ENCODE data around the gene TFPT.
A peak's percentile ranks its signal among the peaks of the same experiment; 100 is the strongest.

TFPT gene

DNA sequence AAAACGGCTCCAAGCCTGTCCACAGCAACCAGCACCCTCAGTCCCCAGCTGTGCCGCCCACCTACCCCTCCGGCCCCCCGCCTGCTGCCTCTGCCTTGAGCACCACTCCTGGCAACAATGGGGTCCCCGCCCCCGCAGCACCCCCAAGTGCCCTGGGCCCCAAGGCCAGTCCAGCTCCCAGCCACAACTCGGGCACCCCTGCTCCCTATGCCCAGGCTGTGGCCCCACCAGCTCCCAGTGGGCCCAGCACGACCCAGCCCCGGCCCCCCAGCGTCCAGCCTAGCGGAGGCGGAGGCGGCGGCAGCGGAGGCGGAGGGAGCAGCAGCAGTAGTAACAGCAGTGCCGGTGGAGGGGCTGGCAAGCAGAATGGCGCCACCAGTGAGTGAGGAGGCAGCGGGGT lies 32.7 kb upstream of the TFPT start:
- DNase-seq, result no peak

DNA sequence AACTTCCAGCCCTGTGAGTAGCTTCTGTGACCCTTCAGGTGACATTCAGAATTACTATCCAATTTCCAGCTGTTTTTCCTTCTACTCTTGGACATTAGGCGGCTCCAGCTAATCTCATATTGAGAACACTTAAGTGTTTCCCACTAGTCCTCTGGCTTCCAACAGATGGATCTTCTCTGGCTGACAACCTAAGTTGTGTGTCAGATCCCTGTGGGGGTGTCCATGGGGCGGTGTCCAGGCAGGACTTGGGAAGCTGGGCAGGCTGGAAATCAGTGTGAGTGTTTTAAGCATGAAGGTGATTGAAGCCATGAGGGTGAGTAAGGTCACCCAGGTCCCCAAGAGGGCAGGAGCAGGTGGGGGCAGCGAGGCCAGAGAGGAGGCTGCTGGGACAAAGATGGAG lies 32.2 kb upstream of the TFPT start:
- DNase-seq, result no peak

DNA sequence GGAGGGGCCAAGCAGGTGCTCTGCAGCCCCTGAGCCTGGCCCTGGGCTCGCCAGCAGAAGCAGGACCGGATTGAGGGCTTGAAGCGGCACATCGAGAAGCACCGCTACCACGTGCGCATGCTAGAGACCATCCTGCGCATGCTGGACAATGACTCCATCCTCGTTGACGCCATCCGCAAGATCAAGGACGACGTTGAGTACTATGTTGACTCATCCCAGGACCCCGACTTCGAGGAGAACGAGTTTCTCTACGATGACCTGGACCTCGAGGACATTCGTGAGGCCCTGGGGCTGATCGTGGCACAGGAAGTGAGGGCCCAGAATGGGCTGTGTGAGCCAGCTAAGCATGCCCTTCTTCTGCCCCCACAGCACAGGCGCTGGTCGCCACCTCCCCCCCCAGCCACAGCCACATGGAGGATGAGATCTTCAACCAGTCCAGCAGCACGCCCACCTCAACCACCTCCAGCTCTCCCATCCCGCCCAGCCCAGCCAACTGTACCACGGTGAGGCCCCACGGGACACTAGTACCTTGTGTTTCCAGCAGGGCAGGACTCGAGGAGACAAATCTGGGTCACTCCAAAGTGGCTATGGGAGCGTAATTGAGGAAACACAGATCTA lies 30.2 kb upstream of the TFPT start:
- no peak for DNase-seq

DNA sequence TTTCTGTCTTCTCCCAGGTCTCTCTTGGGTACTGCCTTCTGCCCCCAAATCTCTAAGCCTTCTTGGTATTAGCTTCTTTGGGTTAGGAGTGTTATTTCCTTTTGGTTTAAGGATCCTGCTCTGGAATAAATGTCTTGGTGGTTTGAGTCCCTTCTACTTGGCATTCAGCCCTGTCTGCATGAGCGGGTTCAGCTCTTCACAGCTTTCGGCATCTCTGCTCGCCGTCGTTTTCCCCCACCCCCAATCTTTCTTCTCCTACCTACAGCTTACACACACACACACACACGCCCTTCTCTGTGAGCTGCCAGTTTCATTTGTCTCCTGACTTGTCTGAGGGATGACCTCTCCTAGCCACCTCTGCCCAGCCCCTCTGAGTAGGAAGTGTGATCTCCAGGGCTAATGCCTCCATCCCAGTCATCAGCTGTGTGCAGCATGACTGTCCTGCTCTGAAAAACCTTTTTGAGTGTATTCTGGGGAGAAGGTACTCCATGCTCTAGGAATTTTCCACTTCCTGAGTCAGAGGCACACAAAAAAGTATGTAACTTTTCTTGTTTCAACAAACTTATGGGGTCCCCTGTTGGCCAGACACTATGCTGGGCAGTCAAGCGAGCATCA lies 26.8 kb upstream of the TFPT start:
- no peak for DNase-seq

DNA sequence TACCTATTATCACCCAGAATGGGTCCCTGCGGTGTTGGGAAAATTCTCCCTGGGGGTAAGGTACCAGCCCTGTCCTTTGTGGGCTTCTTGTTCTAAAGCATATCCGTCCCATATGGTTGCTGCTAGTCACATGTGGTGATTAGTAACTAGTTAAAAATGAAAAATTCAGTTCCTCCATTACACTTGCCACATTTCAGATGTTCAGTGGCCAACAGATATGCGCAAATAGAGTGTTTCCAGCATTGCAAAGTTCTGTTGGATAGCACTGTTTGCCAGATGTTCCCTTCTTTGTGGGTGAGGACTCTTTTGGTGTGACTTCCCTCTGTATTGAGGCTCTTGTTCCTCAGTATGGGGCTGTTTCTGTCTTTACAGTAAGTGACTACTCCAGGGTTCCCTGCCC lies 25.9 kb upstream of the TFPT start:
- DNase-seq, result no peak

DNA sequence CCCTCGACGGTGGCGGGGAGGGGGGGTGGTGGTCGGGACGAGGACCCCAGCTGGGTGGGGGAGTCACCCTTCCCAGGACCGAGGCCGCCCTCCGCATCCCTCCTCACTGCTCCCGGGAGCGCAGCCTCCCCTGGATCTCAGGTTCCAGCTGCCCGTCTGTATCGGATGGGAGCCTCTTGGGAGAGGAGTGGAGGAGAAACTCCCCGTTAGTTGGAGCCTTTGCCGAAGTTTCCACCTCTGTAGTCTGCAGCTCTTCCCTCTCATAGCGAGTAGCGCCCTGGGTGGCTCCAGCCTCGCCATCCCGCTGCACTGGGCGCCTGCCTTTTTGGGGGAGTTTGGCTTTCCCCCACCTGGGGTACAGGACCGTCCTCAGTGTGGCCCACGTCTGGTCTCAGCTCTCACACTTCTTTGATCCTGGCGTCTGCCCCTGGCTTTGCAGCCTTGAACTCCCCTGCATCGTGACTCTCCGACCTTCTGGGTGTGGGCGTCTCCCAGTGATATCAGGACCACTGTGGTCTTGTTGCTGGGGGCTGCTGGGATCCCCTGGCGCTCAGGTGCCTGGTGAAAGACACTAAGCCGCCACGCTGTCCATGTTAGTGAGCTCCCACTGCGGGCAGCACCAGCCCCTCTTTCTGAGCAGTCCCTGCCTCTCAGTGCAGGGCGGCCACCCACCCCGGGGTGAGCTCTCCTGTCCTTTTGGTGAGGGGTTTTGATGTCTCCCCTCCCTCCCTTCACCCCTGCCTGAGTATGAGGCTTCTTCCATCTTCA lies 23.2 kb upstream of the TFPT start:
- DNase-seq, result no peak

DNA sequence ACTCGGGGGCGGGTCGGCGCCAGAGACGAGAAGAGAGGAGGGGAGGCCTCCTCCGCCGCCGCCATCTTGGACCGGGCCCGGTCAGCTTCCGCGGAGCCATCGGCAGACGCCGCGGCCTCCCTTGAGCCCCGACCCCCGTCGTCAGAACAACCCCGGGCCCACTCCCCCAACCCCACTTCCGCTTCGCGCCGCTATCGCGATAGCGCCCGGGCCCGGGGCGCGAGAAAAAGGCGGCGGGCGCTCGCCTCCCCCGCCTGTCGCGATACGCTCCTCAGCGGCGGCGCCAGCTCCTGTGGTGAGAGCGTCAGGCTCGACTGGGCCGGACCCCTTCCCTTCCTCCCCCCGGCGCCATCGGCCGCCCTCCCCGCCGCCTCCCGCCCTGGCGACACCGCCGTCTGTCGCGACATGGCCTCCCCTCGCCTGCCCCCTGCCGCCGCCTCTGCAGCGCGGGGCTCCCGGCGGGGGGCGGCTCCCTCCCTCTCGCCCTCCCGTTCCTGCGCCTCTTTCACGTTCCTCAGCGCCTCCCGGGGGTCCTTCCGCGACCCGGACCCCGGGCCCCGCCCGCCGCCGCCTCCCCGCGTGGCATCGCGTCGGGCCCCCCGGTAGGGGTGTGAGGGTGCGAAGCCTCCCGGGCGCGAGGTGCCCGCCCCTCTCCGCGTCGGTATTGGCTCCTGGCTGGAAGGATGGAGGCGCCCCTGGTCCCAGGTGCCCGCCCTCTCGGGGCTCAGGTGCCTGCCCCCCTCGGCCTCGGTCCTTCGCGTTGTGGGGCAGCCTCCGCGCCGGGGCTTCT lies 22.4 kb upstream of the TFPT start, which contains the start of gene CNOT3:
TSS of gene CNOT3 (plus strand) at position 64 of the 790 bp plus-strand sequence. CDS start 5,217 bp downstream, outside the sequence.
- no peak for DNase-seq

DNA sequence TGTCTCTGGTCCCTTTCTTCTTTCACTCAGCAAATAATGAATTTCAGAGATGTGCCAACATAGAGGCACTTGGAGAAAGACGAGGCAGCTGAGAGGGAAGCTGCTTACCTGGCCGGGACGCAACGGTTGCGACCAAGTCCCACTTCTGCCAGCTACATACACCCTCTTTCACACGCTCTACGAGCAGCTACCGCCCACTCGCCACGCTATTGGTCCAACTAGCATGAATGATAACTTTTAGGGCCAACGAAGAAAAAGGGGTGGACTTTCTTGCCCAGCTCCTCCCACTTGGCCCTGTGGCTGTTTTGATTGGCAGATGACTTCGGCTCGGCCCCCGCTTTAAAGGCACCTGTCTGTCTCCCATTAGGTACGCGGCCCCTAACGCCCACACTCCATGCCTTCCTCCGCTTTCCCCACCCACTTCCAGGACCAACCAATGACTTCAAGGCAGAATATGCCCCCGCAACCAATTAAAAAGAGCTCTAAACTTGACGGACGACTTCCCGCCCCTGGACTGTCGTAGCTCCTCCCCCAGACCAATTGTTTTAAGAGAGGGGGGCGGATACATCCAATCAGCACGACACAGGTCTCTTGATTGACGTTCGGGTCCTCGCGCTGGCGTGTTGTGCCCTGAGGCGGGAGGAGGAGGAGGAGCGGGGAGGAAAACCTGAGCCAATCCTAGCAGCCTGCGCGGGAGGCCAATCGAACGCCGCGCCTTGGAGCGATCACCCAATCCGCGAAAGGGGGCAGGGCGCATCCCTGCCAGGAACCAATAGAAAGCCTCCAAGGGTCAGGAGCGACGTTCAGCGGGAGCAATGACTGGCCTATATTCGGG lies 21.6 kb upstream of the TFPT start:
- peak; percentile 98 for DNase-seq

DNA sequence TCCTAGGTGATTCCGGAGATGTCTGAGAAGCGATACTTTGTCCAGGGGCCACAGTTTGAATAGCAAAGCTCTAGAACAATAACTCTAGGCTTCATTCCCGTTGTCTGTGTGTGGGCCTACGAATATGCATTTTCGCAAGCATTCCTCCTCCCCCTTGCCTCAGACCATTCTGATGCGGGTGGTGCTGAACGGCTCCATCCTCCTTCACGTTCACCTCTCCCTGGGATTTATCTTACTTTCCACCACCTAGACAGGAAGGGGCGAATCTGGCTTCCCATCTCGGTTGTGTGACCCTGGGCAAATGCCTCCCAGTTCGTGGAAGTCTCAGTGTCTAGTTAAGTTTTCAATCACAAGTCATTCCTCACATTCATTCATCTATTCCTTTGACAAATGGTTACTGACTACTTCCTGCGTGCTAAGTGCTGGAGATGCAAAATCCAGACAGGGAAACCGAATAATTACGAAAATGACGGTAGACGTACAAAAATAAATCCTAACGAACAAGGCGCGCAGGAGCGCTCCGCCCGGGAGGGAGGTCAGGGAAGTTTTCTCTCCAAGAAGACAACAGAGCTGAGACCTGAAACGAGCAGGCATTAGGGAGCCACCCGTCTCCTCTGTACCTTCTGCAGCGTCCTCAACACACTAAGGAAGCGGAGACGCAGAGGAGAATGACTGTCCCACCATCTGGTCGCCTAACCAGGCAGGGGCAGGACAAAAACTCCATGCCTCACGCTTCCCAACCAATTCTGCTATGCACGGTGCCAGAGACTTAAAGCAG lies 20.8 kb upstream of the TFPT start:
- DNase-seq, result no peak

DNA sequence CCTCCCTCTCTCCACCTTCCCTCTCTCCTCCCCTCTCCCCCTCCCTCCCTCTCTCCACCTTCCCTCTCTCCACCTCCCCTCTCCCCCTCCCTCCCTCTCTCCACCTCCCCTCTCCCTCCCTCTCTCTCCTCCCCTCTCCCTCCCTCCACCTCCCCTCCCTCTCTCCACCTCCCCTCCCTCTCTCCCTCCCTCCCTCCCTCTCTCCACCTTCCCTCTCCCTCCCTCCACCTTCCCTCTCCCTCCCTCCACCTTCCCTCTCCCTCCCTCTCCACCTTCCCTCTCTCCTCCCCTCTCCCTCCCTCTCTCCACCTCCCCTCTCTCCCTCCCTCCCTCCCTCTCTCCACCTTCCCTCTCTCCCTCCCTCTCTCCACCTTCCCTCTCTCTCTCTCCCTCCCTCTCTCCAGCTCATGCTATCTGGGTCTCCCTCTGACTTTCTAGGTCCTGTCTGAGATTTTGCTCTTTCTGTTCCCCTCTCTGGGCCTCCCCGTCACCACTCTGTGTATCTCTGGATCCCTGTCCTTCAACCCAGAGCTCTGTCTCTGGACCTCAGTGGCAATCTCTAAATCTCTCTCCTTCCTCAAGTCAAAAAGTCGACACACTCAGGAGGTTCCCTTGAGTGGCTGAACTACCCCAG lies 18.6 kb upstream of the TFPT start:
- no peak for DNase-seq

DNA sequence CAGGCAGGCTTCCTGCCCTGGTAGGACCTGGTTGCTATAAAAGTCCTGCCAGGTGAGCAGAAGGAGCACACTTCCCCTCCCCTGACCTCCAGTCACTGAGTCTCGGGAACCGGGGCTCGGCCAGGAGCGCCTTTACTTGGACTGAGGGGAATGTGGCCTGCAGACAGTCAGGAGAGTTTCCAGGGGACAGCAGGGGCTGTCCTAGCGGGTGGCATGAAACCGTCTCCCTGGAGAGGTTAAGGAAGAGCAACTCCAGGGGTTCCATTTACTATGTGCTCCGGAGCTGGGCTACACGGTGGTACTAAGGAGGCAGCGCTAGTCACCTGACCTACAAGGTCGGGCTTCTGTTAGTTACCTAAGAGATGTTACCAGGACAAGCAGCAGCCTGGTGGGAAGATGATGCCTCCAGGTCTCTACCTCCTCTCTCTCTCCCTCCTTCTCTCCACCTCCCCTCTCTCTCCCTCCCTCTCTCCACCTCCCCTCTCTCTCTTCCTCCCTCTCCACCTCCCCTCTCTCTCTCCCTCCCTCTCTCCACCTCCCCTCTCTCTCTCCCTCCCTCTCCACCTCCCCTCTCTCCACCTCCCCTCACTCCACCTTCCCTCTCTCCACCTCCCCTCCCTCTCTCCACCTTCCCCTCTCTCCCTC lies 18.0 kb upstream of the TFPT start:
- DNase-seq, result peak; percentile 67

DNA sequence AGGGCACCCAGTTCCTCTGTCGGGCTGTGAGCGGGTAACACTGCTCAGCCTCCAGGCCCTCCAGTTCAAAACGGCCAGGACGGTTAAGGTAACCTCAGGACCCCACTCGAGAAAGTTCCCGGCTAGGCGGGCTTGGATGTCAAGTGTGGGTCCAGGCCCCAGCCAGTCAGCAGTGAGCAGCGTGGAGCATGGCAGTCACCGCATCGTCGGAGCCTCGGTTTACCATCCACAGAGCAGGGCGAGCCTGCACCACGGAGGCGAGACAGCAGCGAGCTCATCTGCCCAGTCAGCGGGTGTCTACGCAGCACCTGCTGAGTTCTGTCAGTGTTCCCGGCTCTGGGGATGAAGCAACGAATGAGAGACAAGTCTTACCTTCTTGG lies 14.2 kb upstream of the TFPT start:
- no peak for DNase-seq

DNA sequence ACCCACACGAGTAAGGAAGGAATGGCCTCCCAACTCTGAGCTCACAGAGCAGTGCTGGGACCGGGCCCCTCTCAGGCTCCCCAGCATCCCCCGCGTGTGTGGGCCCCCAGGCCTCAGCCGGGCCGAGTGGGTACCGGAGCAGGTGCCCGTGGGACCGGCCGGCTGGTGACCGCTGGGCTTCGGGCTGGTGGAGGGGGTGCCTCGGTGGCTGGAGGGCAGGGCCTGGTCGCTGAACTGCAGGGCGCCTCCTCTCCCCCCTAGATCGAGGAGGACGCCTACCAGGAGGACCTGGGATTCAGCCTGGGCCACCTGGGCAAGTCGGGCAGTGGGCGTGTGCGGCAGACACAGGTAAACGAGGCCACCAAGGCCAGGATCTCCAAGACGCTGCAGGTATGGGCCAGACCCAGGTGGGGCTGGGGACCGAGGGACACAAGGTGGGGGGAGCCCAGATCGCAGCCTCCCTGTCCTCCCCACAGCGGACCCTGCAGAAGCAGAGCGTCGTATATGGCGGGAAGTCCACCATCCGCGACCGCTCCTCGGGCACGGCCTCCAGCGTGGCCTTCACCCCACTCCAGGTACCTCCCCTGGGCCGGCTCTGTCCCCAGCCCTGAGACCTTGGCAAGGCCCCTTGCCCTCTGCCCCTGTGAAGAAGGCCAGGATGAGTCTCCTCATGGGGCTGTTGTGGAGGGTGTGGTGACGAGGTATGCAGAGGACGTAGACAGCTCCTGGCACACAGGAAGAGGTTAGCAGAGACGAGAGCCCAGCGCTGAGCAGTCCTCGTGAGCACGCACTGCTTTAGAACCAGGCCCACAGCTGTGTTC lies 13.5 kb upstream of the TFPT start:
- DNase-seq, result no peak

DNA sequence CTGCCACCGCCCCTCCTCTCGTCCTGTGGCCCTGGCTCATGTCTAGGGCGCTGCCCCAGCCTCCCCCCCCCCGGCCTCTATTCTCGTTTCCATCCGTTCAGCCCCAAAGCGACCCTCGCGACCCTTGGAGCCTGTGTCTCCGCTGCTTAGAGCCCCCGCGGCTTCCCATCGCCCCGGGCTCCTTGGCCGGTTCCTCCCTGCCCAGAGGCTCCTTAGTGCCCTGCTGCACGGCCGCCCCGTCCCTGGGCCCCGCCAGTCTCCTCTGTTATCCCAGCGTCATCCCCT lies 12.9 kb upstream of the TFPT start:
- no peak for DNase-seq

DNA sequence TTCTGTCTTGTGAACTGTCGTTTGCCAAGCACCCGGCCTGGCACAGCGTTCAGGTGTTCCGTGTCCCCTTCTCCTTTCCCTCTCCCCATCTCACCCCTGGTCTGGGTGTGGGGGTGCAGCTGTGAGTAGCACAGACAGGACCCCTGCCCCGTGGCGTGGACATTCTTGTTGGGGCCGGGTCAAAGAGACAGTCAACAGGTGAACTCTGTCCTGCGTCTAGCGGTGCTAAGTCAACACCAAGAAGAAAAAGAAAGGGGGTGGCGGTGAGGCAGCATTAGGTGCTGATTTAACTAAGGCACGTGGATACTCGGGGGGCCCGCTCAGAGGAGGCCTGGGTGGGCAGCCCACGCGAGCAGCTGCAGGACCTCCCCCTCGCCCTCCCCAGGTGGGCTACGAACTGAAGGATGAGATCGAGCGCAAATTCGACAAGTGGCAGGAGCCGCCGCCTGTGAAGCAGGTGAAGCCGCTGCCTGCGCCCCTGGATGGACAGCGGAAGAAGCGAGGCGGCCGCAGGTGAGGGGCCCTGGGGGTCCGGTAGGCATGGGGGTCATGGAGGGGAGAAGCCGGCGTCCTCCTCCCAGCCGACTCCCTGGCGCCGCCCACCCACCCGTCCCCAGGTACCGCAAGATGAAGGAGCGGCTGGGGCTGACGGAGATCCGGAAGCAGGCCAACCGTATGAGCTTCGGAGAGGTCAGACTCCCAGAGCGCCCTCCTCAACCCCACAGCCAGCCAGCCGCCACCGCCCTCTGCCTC lies 12.4 kb upstream of the TFPT start:
- DNase-seq, result no peak

DNA sequence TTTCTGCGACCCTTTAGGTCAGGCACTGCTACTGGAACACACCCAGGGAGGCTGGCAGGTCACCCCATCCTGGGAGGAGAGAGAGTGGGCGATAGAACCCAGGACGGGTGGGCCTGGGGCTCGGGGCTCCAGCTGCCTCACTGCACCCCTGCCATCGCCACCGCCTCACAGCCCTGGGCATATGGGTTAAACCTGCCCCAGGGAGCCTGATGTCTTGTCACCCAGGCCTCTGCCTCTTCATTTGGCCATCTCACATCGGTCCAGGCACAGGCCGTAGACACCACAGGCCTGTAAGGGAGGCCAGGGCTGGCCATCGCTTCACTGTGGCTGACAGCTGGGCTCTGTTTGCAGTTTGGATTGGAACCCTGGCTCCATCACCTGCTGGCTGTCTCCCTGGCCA lies 10.3 kb upstream of the TFPT start:
- DNase-seq, result no peak

DNA sequence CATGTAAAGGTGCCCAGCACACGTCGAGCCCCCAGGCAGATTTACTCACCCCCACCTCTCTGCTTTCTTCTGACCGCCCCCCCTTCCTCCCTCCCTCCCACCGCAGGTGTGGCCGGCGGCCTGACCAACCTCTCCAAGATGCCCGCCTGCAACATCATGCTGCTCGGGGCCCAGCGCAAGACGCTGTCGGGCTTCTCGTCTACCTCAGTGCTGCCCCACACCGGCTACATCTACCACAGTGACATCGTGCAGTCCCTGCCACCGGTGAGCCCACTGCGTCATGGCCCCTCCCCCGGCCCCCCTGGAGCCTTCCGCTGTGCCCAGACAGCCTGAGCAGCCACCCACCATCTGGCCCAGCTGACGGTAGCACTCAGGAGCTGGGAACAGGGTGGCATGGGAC lies 8.9 kb upstream of the TFPT start:
- no peak for DNase-seq

DNA sequence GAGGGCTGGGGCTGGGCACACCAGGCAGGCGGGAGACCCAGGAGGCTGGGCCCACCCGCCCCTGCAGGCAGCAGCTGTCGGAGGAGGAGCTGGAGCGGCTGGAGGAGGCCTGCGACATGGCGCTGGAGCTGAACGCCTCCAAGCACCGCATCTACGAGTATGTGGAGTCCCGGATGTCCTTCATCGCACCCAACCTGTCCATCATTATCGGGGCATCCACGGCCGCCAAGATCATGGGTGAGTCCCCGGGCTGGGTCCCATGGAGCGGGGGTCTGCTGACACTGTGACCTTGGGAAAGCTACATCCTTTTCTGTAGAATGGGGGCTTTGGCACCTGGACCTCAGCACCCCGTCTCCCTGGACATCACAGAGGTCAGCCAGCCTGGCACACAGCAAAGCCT lies 8.2 kb upstream of the TFPT start:
- DNase-seq, result no peak

DNA sequence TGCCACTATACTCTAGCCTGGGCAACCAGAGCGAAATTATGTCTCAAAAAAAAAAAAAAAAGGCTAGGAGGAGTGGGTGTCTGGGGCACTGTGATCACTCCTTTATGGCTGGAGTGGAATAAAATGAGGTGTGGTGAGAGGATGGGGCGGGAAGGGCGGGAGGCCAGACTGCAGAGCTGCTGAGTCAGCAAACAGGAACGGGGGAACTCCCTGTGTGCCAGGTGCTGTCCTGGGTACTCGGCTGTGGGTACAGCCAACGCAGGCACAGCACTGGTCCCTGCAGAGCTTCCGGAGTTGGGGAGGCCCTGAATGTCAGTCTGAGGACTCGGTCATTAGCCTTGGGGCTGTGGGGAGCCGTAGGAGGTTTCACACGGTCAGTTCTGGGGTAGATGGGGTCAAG lies 5.8 kb upstream of the TFPT start:
- no peak for DNase-seq

Measured in NCI-H2171 (cell line).